GM18499 (cell line): ENCODE measurements around the gene CCDC117.

ENCODE experiments used
- ATAC-seq: cut with Tn5 transposase; IDR thresholded peaks from one replicate; pipeline ENCODE4 v1.9.1; 2021; ENCODE audit warnings: moderate number of reproducible peaks; ENCODE audit not compliant: insufficient read depth, unreplicated experiment

Gene CCDC117

DNA sequence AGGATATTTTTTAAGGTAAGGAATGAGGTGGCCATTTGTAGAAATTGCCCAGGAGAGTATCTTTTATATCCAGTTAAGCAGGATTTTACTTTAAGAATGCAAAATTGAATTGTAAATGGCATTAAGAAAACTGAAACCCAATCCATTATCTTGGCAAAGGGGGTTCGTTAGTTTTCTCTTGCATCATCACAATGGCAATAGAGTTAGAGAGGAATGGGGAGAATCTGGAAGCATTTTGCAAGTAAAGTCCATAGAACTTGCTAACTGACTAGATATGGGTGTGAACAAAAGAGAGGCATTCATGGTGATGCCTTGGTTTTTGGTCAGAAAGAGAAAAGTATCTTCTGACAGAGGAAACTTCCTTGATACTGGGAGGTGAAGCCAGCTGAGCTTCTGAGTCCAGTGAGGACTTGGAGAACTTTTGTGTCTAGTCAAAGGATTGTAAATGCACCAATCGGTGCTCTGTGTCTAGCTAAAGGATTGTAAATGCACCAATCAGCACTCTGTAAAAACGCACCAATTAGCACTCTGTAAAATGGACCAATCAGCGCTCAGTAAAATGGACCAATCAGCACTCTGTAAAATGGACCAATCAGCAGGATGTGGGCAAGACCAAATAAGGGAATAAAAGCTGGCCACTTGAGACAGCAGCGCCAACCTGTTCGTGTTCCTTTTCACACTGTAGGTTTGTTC lies 3.6 kb upstream of the CCDC117 start:
- ATAC-seq, result no peak

DNA sequence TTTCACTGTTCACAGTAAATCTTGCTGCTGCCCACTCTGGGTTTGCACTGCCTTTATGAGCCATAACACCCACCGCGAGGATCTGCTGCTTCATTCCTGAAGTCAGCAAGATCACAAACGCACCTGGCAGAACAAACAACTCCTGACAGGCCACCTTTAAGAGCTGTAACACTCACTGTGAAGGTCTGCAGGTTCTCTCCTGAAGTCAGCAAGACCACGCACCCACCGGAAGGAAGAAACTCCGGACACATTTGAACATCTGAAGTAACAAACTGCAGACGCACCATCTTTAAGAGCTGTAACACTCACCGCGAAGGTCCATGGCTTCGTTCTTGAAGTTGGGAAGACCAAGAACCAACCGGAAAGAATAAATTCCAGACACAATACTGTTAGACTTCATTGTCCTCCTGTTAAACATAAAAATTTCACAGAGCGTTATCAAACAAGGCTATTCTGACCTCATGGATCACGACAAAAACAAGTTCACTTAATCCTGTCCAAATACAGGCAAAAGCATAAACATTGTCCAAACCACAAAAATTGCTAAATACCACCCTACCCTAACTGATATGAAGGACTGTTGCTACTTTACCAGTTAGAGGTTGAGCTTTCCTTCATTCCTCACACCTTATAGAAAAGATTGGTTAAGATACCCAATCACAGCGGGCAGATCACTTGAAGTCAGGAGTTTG lies 3.0 kb upstream of the CCDC117 start:
- ATAC-seq, result no peak

DNA sequence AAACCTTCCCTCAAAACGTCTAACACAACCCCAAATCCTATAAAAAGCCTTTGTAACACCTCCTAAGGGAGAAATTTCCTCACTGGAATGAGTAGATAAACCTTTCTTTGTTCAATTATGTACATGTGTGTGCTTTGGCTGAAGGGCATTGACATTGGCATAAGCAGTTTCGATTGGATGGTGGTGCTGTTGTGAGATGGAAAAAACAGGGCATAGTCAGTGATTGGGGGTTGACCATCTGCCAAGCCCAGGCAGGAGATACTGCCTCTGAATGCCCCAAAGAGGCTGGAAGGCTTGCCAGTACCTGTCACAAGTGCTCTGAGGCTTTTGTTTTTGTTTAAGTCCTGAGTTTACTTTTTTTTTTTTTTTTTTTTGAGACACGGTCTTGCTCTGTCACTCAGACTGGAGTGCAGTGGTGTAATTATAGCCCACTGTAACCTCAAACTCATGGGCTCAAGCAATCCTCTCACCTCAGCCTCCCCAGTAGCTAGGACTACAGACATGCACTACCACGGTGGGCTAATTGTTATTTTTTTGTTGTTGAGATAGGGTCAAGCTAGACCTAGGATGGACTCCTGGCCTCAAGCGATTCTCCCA lies 1.2 kb upstream of the CCDC117 start:
- ATAC-seq, result no peak

DNA sequence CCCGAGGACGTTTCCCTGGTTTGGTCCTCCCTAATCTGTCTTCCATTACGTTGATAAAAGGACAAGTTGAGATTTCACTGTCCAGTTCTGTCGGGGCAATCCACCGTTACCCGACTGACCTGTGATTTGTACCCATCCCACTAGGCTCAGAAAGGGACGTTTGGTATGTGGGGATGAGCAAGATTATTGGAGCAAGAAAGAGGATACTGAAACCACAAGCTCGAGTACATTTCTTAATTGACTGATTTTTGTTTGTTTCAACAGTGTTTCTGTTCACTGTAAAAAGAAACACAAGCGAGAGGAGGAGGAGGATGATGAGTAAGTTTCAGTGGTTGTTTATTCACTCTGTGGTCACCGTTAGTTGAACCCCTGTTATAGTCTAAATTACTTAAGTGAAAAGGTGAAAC lies 969 bp downstream of the CCDC117 start:
- ATAC-seq, result no peak

DNA sequence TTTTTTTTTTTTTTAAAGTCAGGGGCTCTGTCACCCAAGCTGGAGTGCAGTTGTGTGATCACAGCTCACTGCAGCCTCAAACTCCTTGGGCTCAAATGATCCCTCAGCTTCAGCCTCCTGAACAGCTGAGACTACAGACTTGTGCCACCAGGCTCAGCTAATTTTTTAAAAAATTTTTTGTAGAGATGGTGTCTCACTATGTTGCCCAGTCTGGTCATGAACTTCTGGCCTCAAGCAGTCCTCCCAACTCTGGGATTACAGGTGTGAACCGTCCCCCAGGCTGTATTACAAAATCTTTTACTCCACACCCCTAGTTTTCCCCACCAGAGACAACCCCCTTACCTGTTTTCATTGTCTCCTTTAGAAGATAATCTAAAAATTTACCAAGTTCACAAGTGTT lies 1.9 kb downstream of the CCDC117 start:
- no peak for ATAC-seq

DNA sequence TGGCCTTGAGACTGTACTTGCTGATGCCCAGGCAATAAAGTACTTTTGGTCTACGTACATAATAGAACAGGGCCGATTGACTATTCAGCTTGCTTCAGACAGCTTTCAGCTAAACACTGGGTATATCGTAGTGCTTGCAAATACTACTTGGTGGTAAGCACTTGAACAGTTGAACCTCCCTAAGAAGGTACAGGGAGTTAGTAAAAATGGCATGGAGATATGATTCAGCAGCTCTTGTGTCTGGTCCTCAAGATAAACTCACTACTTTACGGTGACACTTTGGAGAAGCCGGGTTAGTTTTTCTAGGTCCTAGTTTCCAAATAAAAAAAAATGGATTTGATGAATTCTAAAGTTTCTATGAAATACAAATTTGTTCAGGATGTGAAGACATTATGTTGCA lies 7.3 kb downstream of the CCDC117 start:
- ATAC-seq, result no peak

DNA sequence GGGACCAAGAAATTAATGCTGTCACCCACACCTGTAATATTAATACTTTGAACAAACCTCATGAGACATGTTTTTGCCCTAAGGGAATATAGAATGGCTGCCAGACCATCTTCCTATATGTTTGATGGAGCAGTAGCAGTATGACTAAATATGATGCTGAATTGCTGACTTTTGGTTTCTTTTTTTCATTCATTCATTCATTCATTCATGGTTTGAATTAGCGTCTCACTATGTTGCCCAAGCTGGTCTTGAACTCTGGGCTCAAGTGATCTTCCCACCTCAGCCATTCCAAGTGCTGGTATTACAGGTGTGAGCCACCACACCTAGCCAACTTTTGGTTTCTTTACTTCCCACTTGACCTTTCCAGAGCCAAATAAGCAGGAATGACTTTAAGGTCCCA lies 7.8 kb downstream of the CCDC117 start:
- ATAC-seq, result no peak

DNA sequence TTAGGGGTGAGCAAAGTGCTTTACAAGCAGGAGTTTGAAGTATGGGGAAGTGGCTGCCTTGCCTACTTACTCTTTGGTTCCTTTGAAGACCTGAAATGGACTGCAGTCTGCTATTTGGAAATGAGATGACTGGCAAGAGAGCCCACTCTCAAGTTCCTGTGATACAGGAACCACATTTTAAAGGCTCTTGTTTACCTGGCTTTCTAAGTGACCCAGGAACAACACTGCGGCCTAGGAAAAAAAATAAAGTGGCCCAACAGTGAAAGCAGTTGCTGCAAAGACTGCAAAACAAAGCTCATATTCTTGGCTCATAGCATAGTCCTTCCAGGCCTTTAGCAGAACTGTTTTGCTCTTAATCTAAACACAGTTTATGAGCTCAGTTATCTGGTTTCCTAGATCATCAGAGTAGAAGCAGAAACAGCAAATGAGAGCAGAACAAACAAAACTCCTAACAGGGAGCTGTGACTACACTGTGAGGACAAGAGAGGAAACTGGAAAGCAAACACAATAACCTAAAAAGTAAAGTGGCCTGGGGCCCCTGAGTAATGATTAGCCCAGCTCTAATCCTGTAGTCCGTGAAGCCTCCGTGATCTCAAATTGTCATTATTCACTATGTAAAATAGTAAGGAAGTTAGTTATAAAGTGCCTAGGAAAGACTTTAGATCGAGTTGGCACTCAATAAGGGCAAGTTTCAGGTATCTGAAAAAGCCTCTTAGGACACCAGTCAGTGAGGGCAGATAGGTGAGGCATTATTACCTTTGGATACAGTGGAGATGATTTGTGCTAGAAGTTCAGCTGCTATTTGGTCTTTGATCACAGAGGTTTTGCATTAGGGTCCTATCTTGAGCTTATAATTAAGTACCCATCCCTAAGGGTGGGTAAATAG lies 11.5 kb downstream of the CCDC117 start:
- no peak for ATAC-seq

DNA sequence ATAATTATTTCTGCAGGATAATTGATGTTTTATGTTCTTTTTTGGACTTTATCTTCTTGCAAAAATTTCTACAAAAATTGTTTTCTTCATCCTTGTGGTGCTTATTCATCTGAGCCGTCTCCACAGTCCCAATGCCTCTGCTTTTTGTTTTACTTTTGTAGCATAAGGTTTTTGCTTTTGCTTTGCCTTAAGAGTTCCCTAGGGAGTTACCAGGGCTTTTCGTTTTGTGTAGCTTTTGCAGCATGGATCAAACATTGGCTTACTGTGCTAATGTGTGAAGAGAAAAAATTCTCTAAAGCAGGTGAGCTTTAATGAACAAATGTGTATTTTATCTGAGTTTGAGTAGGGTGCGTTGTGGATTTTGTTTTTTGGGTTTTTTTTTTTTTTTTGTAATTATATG lies 16.1 kb downstream of the CCDC117 start:
- no peak for ATAC-seq

DNA sequence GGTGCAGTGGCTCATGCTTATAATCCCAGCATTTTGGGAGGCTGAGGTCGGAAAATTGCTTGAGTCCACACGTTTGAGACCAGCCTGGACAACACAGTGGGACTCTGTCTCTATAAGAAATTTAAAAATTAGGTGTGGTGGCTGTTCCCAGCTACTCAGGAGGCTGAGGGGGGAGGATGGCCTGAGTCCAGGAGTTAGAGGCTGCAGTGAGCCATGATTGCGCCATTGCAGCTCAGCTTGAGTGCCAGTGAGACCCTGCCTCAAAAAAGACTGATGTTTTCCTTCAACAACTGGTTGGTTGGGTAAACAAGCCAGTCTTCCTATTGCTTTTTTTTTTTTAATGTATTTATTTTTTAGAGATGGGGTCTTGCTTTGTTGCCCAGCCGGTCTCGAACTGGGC lies 18.6 kb downstream of the CCDC117 start:
- no peak for ATAC-seq

DNA sequence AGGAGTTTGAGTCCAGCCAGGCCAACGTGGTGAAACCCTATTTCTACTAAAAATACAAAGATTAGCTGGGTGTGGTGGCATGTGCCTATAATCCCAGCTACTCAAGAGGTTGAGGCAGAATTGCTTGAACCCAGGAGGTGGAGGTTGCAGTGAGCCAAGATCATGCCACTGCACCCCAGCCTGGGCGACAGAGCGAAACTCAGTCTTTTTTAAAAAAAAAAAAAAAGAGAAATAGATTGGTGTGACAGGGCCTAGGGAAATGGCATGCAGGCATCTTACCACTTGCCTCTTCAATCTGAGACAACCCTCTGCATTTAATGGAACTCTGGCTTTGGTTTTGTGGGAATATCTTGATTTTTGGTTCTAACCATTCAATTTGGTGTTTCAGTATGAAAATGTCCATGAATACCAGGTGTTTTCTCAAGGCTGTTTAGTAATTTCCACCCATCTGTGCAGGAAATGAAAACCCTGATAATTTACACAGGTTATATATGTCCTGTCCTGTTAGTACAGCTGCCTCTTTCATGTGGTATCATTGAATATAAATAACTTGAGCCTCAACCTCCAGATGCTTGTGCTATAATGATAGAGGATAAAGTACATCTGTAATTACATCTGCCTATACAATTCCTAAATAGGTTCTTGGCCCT lies 19.5 kb downstream of the CCDC117 start:
- no peak for ATAC-seq

DNA sequence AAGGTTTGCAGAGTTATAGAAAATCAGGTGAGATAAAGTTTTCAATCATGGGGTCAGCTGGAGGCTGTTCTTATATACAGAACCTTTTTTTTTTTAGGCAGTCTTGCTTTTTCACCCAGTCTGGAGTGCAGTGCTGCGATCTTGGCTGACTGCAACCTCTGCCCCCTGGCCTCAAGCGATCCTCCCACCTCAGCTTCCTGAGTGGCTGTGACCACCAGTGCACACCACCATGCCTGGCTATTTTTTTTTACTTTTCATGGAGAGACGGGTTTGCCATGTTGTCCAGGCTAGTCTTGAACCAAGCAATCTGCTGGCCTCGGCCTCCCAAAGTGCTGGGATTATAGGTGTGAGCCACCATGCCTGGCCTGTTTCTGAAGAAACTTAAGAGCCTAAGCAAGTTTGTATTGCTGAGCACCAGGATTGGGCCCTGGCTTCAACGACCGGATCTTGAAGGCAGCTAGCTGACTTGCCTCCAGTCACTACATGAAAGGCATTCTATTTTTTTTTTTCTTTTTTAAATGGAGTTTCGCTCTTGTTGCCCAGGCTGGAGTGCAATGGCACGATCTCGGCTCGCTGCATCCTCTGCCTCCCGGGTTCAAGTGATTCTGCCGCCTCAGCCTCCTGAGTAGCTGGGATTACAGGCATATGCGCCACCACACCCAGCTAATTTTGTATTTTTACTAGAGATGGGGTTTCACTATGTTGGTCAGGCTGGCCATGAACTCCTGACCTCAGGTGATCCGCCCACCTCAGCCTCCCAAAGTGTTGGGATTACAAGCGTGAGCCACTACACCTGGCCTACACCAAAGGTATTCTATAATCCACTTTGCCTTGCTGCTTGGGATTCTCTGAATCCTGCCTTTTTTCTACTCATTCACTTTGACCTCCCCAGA lies 20.2 kb downstream of the CCDC117 start:
- ATAC-seq, result no peak

DNA sequence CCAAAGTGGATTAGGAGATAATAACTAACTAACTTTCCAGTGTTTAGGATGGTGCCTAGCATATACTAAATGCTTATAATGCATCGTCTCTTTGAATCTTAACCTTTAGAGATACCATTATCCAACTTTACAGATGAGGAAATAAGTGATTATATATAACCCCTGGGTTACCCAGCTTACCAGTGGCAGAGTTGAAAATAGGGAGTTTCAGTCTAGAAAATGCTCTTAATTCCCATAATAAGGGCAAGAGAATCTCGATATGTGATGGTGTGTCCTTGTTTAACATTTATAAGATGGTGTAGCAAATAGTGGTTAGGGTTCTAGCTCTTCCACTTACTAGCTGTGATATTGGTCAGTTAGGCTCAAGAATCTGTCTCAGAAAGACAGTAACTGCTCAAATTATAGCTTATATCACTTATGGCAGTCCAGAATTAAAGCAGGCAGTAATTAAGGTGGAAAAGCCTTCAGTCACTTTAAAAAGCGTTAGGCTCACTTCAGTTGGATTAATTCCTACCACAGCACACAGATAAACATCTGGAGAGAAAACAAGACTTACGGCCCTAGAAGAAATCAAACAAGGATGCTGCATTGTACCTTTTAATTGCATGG lies 21.6 kb downstream of the CCDC117 start:
- ATAC-seq, result no peak

DNA sequence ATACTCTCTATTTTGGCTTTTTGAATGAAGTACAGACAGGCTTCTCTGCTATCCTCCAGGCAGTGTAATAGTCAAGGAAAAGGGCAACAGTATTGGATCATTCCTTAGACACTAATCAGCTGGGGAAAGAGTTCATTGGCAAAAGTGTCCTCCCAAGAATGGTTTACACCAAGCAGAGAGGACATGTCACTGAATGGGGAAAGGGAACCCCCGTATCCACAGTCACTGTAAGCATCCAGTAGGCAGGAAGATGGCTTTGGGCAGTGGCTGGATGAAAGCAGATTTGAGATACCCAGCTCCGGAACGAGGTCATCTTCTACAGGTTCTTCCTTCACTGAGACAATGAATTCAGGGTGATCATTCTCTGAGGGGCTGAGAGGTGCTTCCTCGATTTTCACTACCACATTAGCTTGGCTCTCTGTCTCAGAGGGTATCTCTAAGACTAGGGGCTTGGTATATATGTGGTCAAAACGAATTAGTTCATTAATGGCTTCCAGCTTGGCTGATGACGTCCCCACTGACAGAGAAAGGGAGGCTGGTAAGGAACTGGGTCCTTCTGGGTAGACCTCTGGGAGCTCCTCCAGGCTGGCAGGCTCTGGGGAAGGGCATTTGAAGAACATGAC lies 22.7 kb downstream of the CCDC117 start:
- ATAC-seq, result no peak

DNA sequence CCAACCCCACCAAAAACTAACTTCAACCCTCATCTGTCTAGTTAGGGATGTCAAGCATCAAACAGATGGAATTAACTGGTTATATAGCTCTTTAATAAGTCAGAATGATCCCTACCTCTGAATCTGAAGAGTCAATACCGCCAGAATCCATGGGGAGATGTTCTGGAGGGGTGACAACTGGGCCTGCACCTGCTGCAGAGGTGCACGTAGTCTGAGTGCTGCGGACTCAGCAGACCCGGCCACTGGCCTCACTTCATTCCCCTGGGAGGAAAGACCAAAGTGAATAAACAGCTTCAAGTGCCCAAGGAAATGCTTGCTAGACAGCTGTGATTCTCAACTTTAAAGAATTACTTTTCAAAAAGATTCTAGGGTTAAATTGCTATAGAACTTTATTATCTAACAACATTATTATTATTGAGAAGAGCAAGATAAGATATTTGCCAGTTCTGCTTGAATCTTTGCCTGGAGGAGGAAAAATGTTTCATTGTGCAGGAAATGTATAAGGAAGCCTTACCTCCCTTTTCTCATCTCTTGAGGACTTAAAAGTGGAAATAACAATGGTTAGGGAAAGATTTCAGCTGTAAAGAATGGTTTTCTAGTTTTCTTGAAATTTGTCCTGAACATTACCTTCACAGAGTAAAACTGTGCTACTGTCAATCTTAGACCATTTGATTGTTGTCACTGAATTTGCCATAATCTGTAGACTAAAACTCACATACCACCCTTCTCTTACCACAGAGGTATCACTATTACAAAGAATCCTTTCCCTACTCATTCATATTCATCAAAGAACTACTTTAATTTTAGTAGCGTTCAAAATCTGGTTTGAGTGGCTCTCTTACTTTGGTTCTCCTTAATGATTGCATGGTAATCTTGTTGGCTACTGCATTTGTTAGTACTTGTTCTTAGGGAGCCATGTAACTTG lies 23.7 kb downstream of the CCDC117 start:
- ATAC-seq, result no peak

DNA sequence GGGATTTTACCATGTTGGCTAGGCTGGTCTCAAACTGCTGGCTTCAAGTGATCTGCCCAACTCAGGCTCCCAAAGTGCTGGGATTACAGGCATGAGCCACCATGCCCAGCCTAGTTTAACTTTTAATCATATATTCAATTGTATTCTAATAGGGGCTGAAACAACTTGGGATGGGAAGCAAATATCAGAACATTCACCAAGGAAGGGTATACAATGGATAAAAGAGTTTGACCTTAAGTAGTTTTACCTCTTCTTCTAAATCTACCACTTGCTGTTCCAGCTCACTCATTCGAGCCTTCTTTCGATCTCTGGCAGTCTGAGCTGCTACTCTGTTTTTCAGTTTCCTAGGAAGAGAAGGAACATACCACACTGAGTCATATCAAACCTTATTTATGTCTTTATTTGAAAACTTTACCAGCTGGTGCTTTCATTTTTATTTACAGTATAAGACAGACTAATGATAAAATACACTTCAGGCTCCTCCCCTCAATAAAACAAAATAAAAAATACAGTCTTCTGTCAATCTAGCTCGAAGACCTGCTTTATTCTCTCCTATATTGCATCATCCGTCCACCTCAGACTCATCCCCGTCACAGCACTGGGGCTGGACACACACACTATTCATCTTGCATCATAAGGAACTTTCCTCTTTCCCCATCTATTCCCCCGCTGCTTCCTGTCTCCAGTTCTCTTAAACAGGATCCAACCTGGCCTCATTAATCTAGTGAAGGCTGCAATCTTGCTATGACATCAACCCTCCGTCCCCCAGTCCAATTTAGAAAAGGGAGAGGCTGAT lies 26.5 kb downstream of the CCDC117 start:
- no peak for ATAC-seq
